SK-N-SH (cell line): ENCODE measurements around the gene FABP7. TPM values are rescaled to one million over a fixed set of nuclear protein-coding genes. Genes with fewer than 3 reads are reported as not detected.
A peak's percentile ranks its signal among the peaks of the same experiment; 100 is the strongest.

Experiments
- CTCF ChIA-PET: fragments of 300-600, 350-600 bp; formaldehyde crosslinking; extraction: SDS; loops from one replicate; lab custom pipeline; 2021; lab: Yijun Ruan, JAX
- POLR2A ChIA-PET: fragments of 350-600 bp; sonication (Branson Sonifier 250); formaldehyde crosslinking; extraction: SDS; loops from one replicate; lab custom pipeline; 2020; ENCODE audit warnings: antibody characterized with exemption, inconsistent platforms; lab: Yijun Ruan, JAX
- DNase-seq: peaks from one replicate; pipeline ENCODE4 v3.0.0; 2012
- H2AFZ ChIP-seq: fragments of 200-600 bp; sonication (generic); 2 replicates; pipeline ENCODE4 v1.8.1; 2016; ENCODE audit warnings: antibody characterized with exemption, mild to moderate bottlenecking, low read depth
- H3F3A ChIP-seq: fragments of 200-600 bp; sonication (generic); replicated peaks from 2 replicates; pipeline ENCODE3; 2016; ENCODE audit warnings: antibody characterized with exemption, mild to moderate bottlenecking; ENCODE audit not compliant: insufficient read depth
- H3K27ac ChIP-seq, 2 experiments: fragments of 200-500 bp in 1 of 2; fragments of 200-600 bp in 1 of 2; sonication (Bioruptor generic) in 1 of 2; sonication (generic), shearing (Covaris generic) in 1 of 2; 2 replicates each; pipeline versions ENCODE4 v1.5.1 to v1.6.1; 2014 to 2016; ENCODE audit warnings: low read depth in 2 of 2, inconsistent platforms in 1 of 2, low read length in 1 of 2, mild to moderate bottlenecking in 1 of 2, mixed read lengths in 1 of 2
- H3K27me3 ChIP-seq: fragments of 200-600 bp; sonication (generic), shearing (Covaris generic); 2 replicates; pipeline ENCODE4 v1.6.1; 2016; ENCODE audit warnings: mixed run types; ENCODE audit not compliant: insufficient read depth
- H3K36me3 ChIP-seq, 2 experiments: fragments of 200-500 bp in 1 of 2; fragments of 200-600 bp in 1 of 2; sonication (Bioruptor generic) in 1 of 2; sonication (generic) in 1 of 2; replicated peaks in 1 of 2; 2 replicates each; pipeline versions ENCODE3 to v1.5.1; 2014 to 2016; ENCODE audit warnings: low read length in 1 of 2, mild to moderate bottlenecking in 1 of 2; ENCODE audit not compliant: insufficient read depth in 2 of 2, control insufficient read depth in 1 of 2
- H3K4me1 ChIP-seq, 2 experiments: fragments of 200-500 bp in 1 of 2; fragments of 200-600 bp in 1 of 2; sonication (Bioruptor generic) in 1 of 2; sonication (generic), shearing (Covaris generic) in 1 of 2; 2 replicates each; pipeline versions ENCODE4 v1.5.1 to v1.6.1; 2014 to 2016; ENCODE audit warnings: low read depth in 1 of 2, low read length in 1 of 2, mixed run types in 1 of 2; ENCODE audit not compliant: insufficient read depth in 2 of 2, control insufficient read depth in 1 of 2
- H3K4me2 ChIP-seq: fragments of 200-600 bp; sonication (generic), shearing (Covaris generic); 2 replicates; pipeline ENCODE4 v1.6.1; 2017; ENCODE audit warnings: mixed run types
- H3K4me3 ChIP-seq, 2 experiments: fragments of 200-500 bp in 1 of 2; fragments of 200-600 bp in 1 of 2; sonication (Bioruptor generic) in 1 of 2; sonication (generic), shearing (Covaris generic) in 1 of 2; 2 replicates each; pipeline versions ENCODE4 v1.5.1 to v1.8.1; 2014 to 2016; ENCODE audit warnings: low read depth in 2 of 2, inconsistent platforms in 1 of 2, low read length in 1 of 2, mild to moderate bottlenecking in 1 of 2, mixed read lengths in 1 of 2, moderate library complexity in 1 of 2
- H3K79me2 ChIP-seq: fragments of 200-600 bp; sonication (generic); 2 replicates; pipeline ENCODE4 v1.8.1; 2017; ENCODE audit warnings: mild to moderate bottlenecking; ENCODE audit not compliant: insufficient read depth
- H3K9ac ChIP-seq: fragments of 200-600 bp; sonication (generic); 2 replicates; pipeline ENCODE4 v1.6.1; 2017; ENCODE audit warnings: mixed run types
- H3K9me2 ChIP-seq: fragments of 200-600 bp; sonication (generic); 2 replicates; pipeline ENCODE4 v1.6.1; 2017; ENCODE audit warnings: mixed run types
- H3K9me3 ChIP-seq: fragments of 200-600 bp; sonication (generic); 2 replicates; pipeline ENCODE4 v1.6.1; 2017; ENCODE audit warnings: mixed run types, mild to moderate bottlenecking, moderate library complexity
- H4K20me1 ChIP-seq: fragments of 200-600 bp; sonication (generic); 2 replicates; pipeline ENCODE4 v1.6.1; 2017; ENCODE audit warnings: mild to moderate bottlenecking, mixed run types; ENCODE audit not compliant: insufficient read depth
- CHD2 ChIP-seq: fragments of 150-350 bp; IDR thresholded peaks from 2 replicates; pipeline ENCODE4 v1.6.1; 2018; ENCODE audit warnings: low read length; ENCODE audit not compliant: partially characterized antibody
- ELF1 ChIP-seq: IDR thresholded peaks from 2 replicates; pipeline ENCODE4 v1.4.0; 2012
- FOSL2 ChIP-seq: IDR thresholded peaks from 2 replicates; pipeline ENCODE4 v1.4.0; 2012; ENCODE audit warnings: low read depth, mild to moderate bottlenecking, moderate library complexity, borderline replicate concordance
- GABPA ChIP-seq: IDR thresholded peaks from 2 replicates; pipeline ENCODE4 v1.4.0; 2012; ENCODE audit warnings: low read depth, mild to moderate bottlenecking
- JUND ChIP-seq: IDR thresholded peaks from 2 replicates; pipeline ENCODE4 v1.4.0; 2012
- MAX ChIP-seq: IDR thresholded peaks from 2 replicates; pipeline ENCODE4 v1.4.0; 2012; ENCODE audit warnings: low read depth
- MEF2A ChIP-seq: IDR thresholded peaks from 2 replicates; pipeline ENCODE4 v1.4.0; 2012; ENCODE audit warnings: low read depth, borderline replicate concordance
- MXI1 ChIP-seq: IDR thresholded peaks from 2 replicates; pipeline ENCODE4 v1.6.1; 2012; ENCODE audit warnings: mild to moderate bottlenecking, low read depth, low read length, improper control_type of control experiment
- NFIC ChIP-seq: IDR thresholded peaks from 2 replicates; pipeline ENCODE4 v1.4.0; 2012; ENCODE audit warnings: borderline replicate concordance
- POLR2AphosphoS5 ChIP-seq: IDR thresholded peaks from 2 replicates; pipeline ENCODE4 v1.6.1; 2012; ENCODE audit warnings: low read depth, low read length
- RAD21 ChIP-seq: IDR thresholded peaks from 2 replicates; pipeline ENCODE4 v1.6.1; 2012; ENCODE audit warnings: mild to moderate bottlenecking, low read length
- RFX5 ChIP-seq: IDR thresholded peaks from 2 replicates; pipeline ENCODE4 v1.6.1; 2012; ENCODE audit warnings: mild to moderate bottlenecking, improper control_type of control experiment, low read length
- RXRA ChIP-seq: IDR thresholded peaks from 2 replicates; pipeline ENCODE4 v1.4.0; 2012; ENCODE audit warnings: low read depth, mild to moderate bottlenecking, borderline replicate concordance
- SIN3A ChIP-seq: IDR thresholded peaks from 2 replicates; pipeline ENCODE4 v1.6.1; 2012; ENCODE audit warnings: low read depth, mild to moderate bottlenecking, low read length, moderate library complexity, borderline replicate concordance
- SMC3 ChIP-seq: IDR thresholded peaks from 2 replicates; pipeline ENCODE4 v1.6.1; 2012; ENCODE audit warnings: low read depth, low read length, improper control_type of control experiment
- TCF12 ChIP-seq: IDR thresholded peaks from 2 replicates; pipeline ENCODE4 v1.4.0; 2012
- USF1 ChIP-seq: IDR thresholded peaks from 2 replicates; pipeline ENCODE4 v1.4.0; 2012; ENCODE audit warnings: low read depth, borderline replicate concordance
- USF2 ChIP-seq: fragments of 150-350 bp; IDR thresholded peaks from 2 replicates; pipeline ENCODE4 v1.6.1; 2017; ENCODE audit warnings: antibody characterized with exemption, low read length, low read depth, borderline replicate concordance
- WGBS: methylation state at CpG from one replicate; pipeline ENCODE4 v1.1.6; 2017; ENCODE audit warnings: low lambda C conversion rate; 5-methylcytosine and 5-hydroxymethylcytosine counted together
- polyA plus RNA-seq, 3 experiments: library from polyadenylated mRNA; depleted of rRNA; stranded (reverse); fragments of >200 nt; gene quantifications; 2 replicates each; pipeline ENCODE4 v1.2.3, GENCODE V29; 2012
- TF ChIP-seq, protein P1 (sequence below): IDR thresholded peaks from 2 replicates; pipeline ENCODE4; 2012
- TF ChIP-seq, protein P2 (sequence below): fragments of 200-600 bp; sonication (generic); IDR thresholded peaks from 2 replicates; pipeline ENCODE4 v1.6.1; 2017; ENCODE audit warnings: antibody characterized with exemption, mild to moderate bottlenecking, moderate library complexity
- TF ChIP-seq, protein P3 (sequence below): IDR thresholded peaks from 2 replicates; pipeline ENCODE4 v1.4.0; 2012; ENCODE audit warnings: low read depth, borderline replicate concordance

FABP7 gene
- polyA plus RNA-seq, 1 of the 3 experiments (the other 2 are of a cell fraction) = not detected

DNA sequence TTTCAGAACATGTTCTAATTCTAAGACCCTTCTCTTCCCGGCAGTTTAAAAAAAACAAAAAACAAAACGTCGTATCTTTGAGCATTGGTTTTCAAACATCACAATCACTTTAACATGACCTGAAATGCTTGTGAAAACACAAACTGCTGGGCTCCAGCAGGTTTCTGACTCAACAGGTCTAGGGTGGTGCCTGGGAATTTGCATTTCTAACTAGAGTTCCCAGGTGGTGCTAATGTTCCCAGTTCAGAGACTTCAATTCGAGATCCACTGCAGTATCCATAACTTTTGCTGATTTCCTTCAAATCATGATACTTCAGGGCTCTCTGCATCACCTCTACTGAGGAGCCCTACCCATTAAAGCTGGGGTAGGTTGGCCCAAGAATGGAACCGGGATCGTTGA lies 8.7 kb downstream of the FABP7 start:
- Histone ChIP-seq H3K36me3 (no peaks in the 10 kb centered on the region), H3K79me2 (no peaks in the 10 kb centered on the region)
- 37% methylated on average over 6 of the region's 6 CpGs for whole genome bisulfite sequencing
- CTCF ChIA-PET = interaction anchor here (1.1 to 2.5 kb wide), 4 partner anchors 8 to 51 kb away, joined by 3 to 12 read pairs (median 4); no protein-coding TSS in a partner anchor
- POLR2A ChIA-PET = no interaction called here
- TF ChIP-seq GABPA = no peak
- no peak for TF ChIP-seq CHD2
- no peak for TF ChIP-seq USF1
- no peak for TF ChIP-seq MEF2A
- TF ChIP-seq RFX5 = no peak
- TF ChIP-seq ELF1 = no peak
- no peak for TF ChIP-seq SIN3A
- no peak for TF ChIP-seq TCF12
- no peak for TF ChIP-seq NFIC
- no peak for TF ChIP-seq RXRA
- TF ChIP-seq MAX = no peak
- TF ChIP-seq, all 33 proteins: peak for 0
- no peak overlapping the region for H2AFZ ChIP-seq
- DNase-seq = no peak
- no peak overlapping the region for H3K9ac ChIP-seq
- no peaks in the 10 kb centered on the region for H4K20me1 ChIP-seq
- H3K4me2 ChIP-seq = peak overlapping the region; percentile 87; the same call in 1 of the 2 replicates
- no peaks in the 10 kb centered on the region for H3K9me3 ChIP-seq
- H3K27ac ChIP-seq = no peak overlapping the region
- H3K4me1 ChIP-seq = peaks cover 0 to 9% of the 10 kb centered on the region in 2 experiments; a peak in 1 of 4 replicates
- no peaks in the 10 kb centered on the region for H3F3A ChIP-seq
- H3K4me3 ChIP-seq = no peak overlapping the region
- H3K27me3 ChIP-seq = peaks cover 34% of the 10 kb centered on the region
- H3K9me2 ChIP-seq = no peaks in the 10 kb centered on the region

DNA sequence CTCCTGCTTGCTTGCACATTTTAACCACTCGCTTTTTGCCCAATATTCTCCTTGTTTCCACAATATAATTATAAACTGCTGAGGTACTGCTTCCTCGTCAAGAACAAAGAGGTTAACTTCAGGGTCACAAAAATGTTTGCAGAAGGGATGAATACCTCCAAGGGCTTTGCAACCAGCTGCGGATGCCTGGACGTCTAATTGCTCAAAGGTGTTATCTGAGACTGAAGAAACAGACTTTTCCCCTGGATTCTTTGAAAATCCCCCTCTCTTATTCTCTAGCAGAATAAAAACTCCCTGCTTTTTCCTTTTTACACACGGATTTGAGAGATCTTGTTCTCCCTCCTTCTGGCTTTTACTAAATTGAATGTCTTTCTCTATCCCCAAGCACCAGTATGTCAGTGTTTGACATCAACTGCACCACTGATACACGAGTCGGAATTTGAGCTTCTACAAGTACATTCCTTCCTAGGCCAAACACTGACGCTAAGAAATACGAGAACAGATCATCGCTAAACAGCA lies 9.2 kb downstream of the FABP7 start:
- Histone ChIP-seq H3K9me3 (no peaks in the 10 kb centered on the region), H3K9ac (peak overlapping the region; percentile 64; the same call in 1 of the 2 replicates), H3F3A (no peaks in the 10 kb centered on the region), H3K4me3 (peak overlapping the region; percentile 65 to 82), H3K79me2 (no peaks in the 10 kb centered on the region), H3K4me2 (peak overlapping the region; percentile 87), H2AFZ (peak overlapping the region; percentile 83), H3K9me2 (no peaks in the 10 kb centered on the region), H4K20me1 (no peaks in the 10 kb centered on the region), H3K27me3 (peaks cover 34% of the 10 kb centered on the region), H3K36me3 (no peaks in the 10 kb centered on the region), H3K27ac (peak overlapping the region in 1 of 2 experiments; percentile 19; a peak in 1 of 4 replicates), H3K4me1 (peaks cover 0 to 9% of the 10 kb centered on the region in 2 experiments; a peak in 1 of 4 replicates)
- ChIA-PET CTCF (interaction anchor here (1.1 to 2.5 kb wide), 5 partner anchors 9 to 50 kb away, joined by 3 to 12 read pairs (median 4); no protein-coding TSS in a partner anchor), POLR2A (no interaction called here)
- no peak for DNase-seq
- 13% methylated on average over 10 of the region's 10 CpGs for WGBS
- TF ChIP-seq SMC3 (no peak), FOSL2 (no peak), USF2 (no peak), POLR2AphosphoS5 (no peak), MAX (no peak), SIN3A (no peak), TCF12 (no peak), RAD21 (no peak), MXI1 (no peak), RFX5 (no peak), NFIC (no peak), JUND (no peak), GABPA (no peak), ELF1 (no peak)
- TF ChIP-seq, protein P1, sequence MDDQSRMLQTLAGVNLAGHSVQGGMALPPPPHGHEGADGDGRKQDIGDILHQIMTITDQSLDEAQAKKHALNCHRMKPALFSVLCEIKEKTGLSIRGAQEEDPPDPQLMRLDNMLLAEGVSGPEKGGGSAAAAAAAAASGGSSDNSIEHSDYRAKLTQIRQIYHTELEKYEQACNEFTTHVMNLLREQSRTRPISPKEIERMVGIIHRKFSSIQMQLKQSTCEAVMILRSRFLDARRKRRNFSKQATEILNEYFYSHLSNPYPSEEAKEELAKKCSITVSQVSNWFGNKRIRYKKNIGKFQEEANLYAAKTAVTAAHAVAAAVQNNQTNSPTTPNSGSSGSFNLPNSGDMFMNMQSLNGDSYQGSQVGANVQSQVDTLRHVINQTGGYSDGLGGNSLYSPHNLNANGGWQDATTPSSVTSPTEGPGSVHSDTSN = no peak
- TF ChIP-seq, protein P2, sequence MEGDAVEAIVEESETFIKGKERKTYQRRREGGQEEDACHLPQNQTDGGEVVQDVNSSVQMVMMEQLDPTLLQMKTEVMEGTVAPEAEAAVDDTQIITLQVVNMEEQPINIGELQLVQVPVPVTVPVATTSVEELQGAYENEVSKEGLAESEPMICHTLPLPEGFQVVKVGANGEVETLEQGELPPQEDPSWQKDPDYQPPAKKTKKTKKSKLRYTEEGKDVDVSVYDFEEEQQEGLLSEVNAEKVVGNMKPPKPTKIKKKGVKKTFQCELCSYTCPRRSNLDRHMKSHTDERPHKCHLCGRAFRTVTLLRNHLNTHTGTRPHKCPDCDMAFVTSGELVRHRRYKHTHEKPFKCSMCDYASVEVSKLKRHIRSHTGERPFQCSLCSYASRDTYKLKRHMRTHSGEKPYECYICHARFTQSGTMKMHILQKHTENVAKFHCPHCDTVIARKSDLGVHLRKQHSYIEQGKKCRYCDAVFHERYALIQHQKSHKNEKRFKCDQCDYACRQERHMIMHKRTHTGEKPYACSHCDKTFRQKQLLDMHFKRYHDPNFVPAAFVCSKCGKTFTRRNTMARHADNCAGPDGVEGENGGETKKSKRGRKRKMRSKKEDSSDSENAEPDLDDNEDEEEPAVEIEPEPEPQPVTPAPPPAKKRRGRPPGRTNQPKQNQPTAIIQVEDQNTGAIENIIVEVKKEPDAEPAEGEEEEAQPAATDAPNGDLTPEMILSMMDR = no peak
- TF ChIP-seq, protein P3, sequence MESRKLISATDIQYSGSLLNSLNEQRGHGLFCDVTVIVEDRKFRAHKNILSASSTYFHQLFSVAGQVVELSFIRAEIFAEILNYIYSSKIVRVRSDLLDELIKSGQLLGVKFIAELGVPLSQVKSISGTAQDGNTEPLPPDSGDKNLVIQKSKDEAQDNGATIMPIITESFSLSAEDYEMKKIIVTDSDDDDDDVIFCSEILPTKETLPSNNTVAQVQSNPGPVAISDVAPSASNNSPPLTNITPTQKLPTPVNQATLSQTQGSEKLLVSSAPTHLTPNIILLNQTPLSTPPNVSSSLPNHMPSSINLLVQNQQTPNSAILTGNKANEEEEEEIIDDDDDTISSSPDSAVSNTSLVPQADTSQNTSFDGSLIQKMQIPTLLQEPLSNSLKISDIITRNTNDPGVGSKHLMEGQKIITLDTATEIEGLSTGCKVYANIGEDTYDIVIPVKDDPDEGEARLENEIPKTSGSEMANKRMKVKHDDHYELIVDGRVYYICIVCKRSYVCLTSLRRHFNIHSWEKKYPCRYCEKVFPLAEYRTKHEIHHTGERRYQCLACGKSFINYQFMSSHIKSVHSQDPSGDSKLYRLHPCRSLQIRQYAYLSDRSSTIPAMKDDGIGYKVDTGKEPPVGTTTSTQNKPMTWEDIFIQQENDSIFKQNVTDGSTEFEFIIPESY = no peak
